Right ventricle myocardium superior (tissue), 1 donor: ENCODE data around the gene E2F7. TPM values are rescaled to one million over a fixed set of nuclear protein-coding genes. Genes with fewer than 3 reads are reported as not detected.
A peak's percentile ranks its signal among the peaks of the same experiment; 100 is the strongest.
"Not testable (repeated sequence)": the region's sequence is repeated elsewhere in the genome, so short reads cannot be mapped to it uniquely, and the experiment has no call there.

Experiments used
- ATAC-seq: fragments of 200-7000 bp; cut with Tn5 transposase; one replicate; pipeline ENCODE4 v1.9.1; 2020; ENCODE audit warnings: mild to moderate bottlenecking; ENCODE audit not compliant: poor library complexity
- DNase-seq: peaks from one replicate; pipeline ENCODE4 v3.0.0-alpha.2; 2020
- intact Hi-C: fragments of 100-400 bp; cut with DNase I; formaldehyde crosslinking; loops from one replicate; pipeline ENCODE4 v1.11.2; 2022
- long read RNA-seq: library from polyadenylated mRNA; unstranded; transcript quantifications from one replicate; pipeline ENCODE4 v2.0.0, GENCODE V29; 2021
- total RNA-seq: library from RNA; stranded (reverse); fragmentation: NEBNext Ultra II Directional; extraction: Animal tissue kit (Norgen Biotek cat#: 25700); gene quantifications from one replicate; pipeline ENCODE4 v1.2.1, GENCODE V29; 2021
- donor health status: DM: no; HTN: yes; CAD: no; lungs with severe emphysema.

The E2F7 gene
- total RNA-seq = 0.08 TPM
- long read RNA-seq = 0 reads

- intact Hi-C loops = no loop called here
- ATAC-seq (peak; percentile 100), DNase-seq (peak; percentile 90)
Observed at GRCh38 chr12:77065361-77066204, at the start of gene E2F7. TSS of gene E2F7 (minus strand) at chr12:77065569. CDS start at chr12:77064635, 934 bp downstream.

- intact Hi-C loops = no loop called here
- no peak for ATAC-seq
- DNase-seq = no peak
Observed at GRCh38 chr12:77113971-77114370, 48.6 kb upstream of the E2F7 start.

- no peak for DNase-seq
- ATAC-seq = no peak
- intact Hi-C loops = no loop called here
Observed at GRCh38 chr12:77108707-77109106, 43.3 kb upstream of the E2F7 start.

- no peak for DNase-seq
- intact Hi-C loops = no loop called here
- no peak for ATAC-seq
Observed at GRCh38 chr12:77107121-77107520, 41.8 kb upstream of the E2F7 start.

GRCh38 chr12:77104792-77105191, 39.4 kb upstream of the E2F7 start:
- DNase-seq = no peak
- intact Hi-C loops = no loop called here

GRCh38 chr12:77104286-77104685, 38.9 kb upstream of the E2F7 start:
- no peak for ATAC-seq
- intact Hi-C loops = no loop called here
- DNase-seq = no peak

More at GRCh38 chr12:77104792-77105191, 39.4 kb upstream of the E2F7 start:
- ATAC-seq = no peak

GRCh38 chr12:77102691-77103090, 37.3 kb upstream of the E2F7 start:
- no peak for DNase-seq
- intact Hi-C loops = no loop called here
- no peak for ATAC-seq

GRCh38 chr12:77102123-77102522, 36.8 kb upstream of the E2F7 start:
- intact Hi-C loops = no loop called here
- DNase-seq (no peak), ATAC-seq (no peak)

GRCh38 chr12:77099799-77100198, 34.4 kb upstream of the E2F7 start:
- intact Hi-C loops = no loop called here
- no peak for DNase-seq
- ATAC-seq = no peak

- no peak for ATAC-seq
- intact Hi-C loops = no loop called here
- no peak for DNase-seq
Observed at GRCh38 chr12:77097846-77098245, 32.5 kb upstream of the E2F7 start.

GRCh38 chr12:77092227-77092626, 26.9 kb upstream of the E2F7 start:
- ATAC-seq, intact Hi-C loops, DNase-seq: not testable (repeated sequence)

GRCh38 chr12:77089686-77090220, 24.4 kb upstream of the E2F7 start:
- DNase-seq (no peak), ATAC-seq (no peak)
- intact Hi-C loops = no loop called here

GRCh38 chr12:77087427-77087826, 22.1 kb upstream of the E2F7 start:
- ATAC-seq = no peak
- intact Hi-C loops = no loop called here
- no peak for DNase-seq

GRCh38 chr12:77082021-77082420, 16.7 kb upstream of the E2F7 start:
- DNase-seq (no peak), ATAC-seq (no peak)
- intact Hi-C loops = no loop called here

GRCh38 chr12:77079631-77080030, 14.3 kb upstream of the E2F7 start:
- DNase-seq = no peak
- no peak for ATAC-seq
- intact Hi-C loops = no loop called here

GRCh38 chr12:77078231-77078630, 12.9 kb upstream of the E2F7 start:
- intact Hi-C loops = no loop called here
- DNase-seq = no peak
- no peak for ATAC-seq

GRCh38 chr12:77076886-77077285, 11.5 kb upstream of the E2F7 start:
- intact Hi-C loops = no loop called here
- ATAC-seq (no peak), DNase-seq (no peak)

- intact Hi-C loops, DNase-seq, ATAC-seq: not testable (repeated sequence)
Observed at GRCh38 chr12:77073894-77074293, 8.5 kb upstream of the E2F7 start.

- no peak for ATAC-seq
- intact Hi-C loops = no loop called here
- no peak for DNase-seq
Observed at GRCh38 chr12:77072833-77073495, 7.6 kb upstream of the E2F7 start.
